Measurements from ENCODE around the gene XPNPEP1. TPM values are rescaled to one million over a fixed set of nuclear protein-coding genes. Genes with fewer than 3 reads are reported as not detected.

The XPNPEP1 gene
- total RNA-seq, 1 experiment from 2014 or later: 71.3 TPM

DNA sequence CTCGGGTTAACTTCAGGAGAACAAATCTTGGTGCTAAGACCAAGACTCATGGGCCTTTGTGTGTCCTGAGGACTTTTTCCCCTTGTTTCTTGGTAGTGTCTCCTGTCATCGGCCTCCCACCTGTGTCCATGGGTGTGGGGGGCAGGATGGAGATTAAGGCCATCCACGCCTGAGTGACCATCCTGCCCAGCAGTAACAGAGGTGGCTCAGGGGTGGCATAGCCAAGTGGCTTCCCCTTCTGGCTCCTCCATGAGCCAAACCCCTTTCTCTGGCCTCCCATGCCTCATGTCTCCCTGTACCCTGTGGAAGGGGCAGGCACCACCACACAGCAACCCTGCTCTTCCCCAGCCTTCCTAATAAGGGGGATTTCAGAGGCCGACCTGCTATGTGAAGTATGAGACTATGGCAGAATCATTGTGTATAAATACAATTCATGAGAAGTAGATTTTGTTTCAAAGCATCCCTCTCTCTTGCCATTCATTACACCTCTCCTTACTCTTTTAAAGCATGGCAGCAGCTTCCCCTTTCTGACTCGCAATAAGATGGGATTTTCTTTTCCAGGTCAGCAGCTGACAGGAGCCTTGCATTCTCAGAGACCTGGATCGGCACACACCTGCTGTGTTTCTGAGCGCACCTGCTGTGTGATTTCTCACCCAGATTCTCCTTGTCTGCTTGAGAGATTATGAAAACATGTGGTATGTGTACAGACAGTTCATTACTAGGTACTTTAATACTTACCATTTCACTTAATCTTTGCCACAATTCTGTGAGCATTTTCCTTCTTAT, 102.5 kb downstream of the XPNPEP1 start:
- Histone ChIP-seq H3K27me3 (ENCODE audit: insufficient read depth, low read length) (no peaks in the 10 kb centered on the region), H3K79me1 (ENCODE audit: insufficient read depth, low read depth, low read length, poor library complexity, severe bottlenecking) (no peaks in the 10 kb centered on the region), H2BK20ac (ENCODE audit: low read depth, low read length, poor library complexity, severe bottlenecking) (no peak overlapping the region), H3K9ac (ENCODE audit: extremely low read depth, insufficient read length, low read length) (no peak overlapping the region), H2BK15ac (ENCODE audit: low read depth, low read length) (no peak overlapping the region), H3K4ac (ENCODE audit: low read depth, low read length) (no peak overlapping the region), H2BK5ac (ENCODE audit: insufficient read length, low read length) (no peak overlapping the region), H2BK12ac (ENCODE audit: insufficient read length, low read depth, low read length) (no peak overlapping the region), H3K23ac (ENCODE audit: insufficient read length, low read depth, low read length) (no peak overlapping the region), H4K5ac (ENCODE audit: insufficient read length, low read depth, low read length) (no peak overlapping the region), H3K79me2 (ENCODE audit: insufficient read depth, low read length) (0 out of 2 replicates have a peak, but pooled peaks cover 1% of the 10 kb centered on the region), H3K9me3 (ENCODE audit: control insufficient read depth, low read depth, low read length) (no peaks in the 10 kb centered on the region), H4K91ac (ENCODE audit: insufficient read length, low read depth, low read length) (no peak overlapping the region), H3T11ph (ENCODE audit: low read length) (no peak overlapping the region), H3K23me2 (ENCODE audit: insufficient read length, low read depth, low read length, poor library complexity, severe bottlenecking) (no peaks in the 10 kb centered on the region), H3K4me1 (ENCODE audit: insufficient read depth, low read length) (no peaks in the 10 kb centered on the region), H2BK120ac (ENCODE audit: low read depth, low read length, poor library complexity, severe bottlenecking) (no peak overlapping the region), H2AFZ (ENCODE audit: low read length) (no peak overlapping the region), H3K14ac (ENCODE audit: insufficient read depth, low read length) (no peak overlapping the region; the same call in 1 of the 2 replicates), H4K8ac (replicated peaks; ENCODE audit: insufficient read length, low read depth, low read length) (no peak overlapping the region), H2AK5ac (ENCODE audit: insufficient read length, low read length) (no peak overlapping the region), H3K56ac (ENCODE audit: insufficient read length, low read depth, low read length) (no peak overlapping the region), H3K27ac (ENCODE audit: insufficient read length, low read depth, low read length) (no peak overlapping the region), H3K18ac (ENCODE audit: insufficient read length, low read depth, low read length) (no peak overlapping the region), H4K20me1 (ENCODE audit: control insufficient read depth, insufficient read depth, insufficient read length) (no peaks in the 10 kb centered on the region), H3K4me2 (ENCODE audit: insufficient read depth, insufficient read length, low read length) (no peak overlapping the region)
- H3K4me1 Mint-ChIP-seq: peaks cover 4 to 9% of the 10 kb centered on the region in 2 experiments; a peak in 2 of 4 replicates
- WGBS (ENCODE audit: extremely low coverage, insufficient read length, low lambda C conversion rate): no CpG with 5 or more reads among the region's 7 CpGs
- no peak overlapping the region; a peak in 1 of 5 replicates for H3K4me3 Mint-ChIP-seq
- H3K9me3 Mint-ChIP-seq: peaks cover 5% of the 10 kb centered on the region in 2 experiments
- no peaks in the 10 kb centered on the region for H3K27me3 Mint-ChIP-seq (ENCODE audit: low read depth)
- H3K27ac Mint-ChIP-seq: no peak overlapping the region
- TF ChIP-seq, protein P1, sequence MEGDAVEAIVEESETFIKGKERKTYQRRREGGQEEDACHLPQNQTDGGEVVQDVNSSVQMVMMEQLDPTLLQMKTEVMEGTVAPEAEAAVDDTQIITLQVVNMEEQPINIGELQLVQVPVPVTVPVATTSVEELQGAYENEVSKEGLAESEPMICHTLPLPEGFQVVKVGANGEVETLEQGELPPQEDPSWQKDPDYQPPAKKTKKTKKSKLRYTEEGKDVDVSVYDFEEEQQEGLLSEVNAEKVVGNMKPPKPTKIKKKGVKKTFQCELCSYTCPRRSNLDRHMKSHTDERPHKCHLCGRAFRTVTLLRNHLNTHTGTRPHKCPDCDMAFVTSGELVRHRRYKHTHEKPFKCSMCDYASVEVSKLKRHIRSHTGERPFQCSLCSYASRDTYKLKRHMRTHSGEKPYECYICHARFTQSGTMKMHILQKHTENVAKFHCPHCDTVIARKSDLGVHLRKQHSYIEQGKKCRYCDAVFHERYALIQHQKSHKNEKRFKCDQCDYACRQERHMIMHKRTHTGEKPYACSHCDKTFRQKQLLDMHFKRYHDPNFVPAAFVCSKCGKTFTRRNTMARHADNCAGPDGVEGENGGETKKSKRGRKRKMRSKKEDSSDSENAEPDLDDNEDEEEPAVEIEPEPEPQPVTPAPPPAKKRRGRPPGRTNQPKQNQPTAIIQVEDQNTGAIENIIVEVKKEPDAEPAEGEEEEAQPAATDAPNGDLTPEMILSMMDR (conservative IDR thresholded peaks at IDR 0.05): no peak
- H3K36me3 Mint-ChIP-seq (ENCODE audit: insufficient read depth in 1 of 3, low read depth in 3 of 3): peaks cover 0 to 8% (median 0%) of the 10 kb centered on the region in 3 experiments; a peak in 3 of 7 replicates
- DNase-seq: no peak

Data from H9 (cell line).